Type B pancreatic cell (in vitro differentiated cells): ENCODE data around the gene PCBP1. TPM values are rescaled to one million over a fixed set of nuclear protein-coding genes. Genes with fewer than 3 reads are reported as not detected.
"Not testable (repeated sequence)": the region's sequence is repeated elsewhere in the genome, so short reads cannot be mapped to it uniquely, and the experiment has no call there.

Experiments used
- DNase-seq: peaks from one replicate; pipeline ENCODE4 v3.0.0; 2021; ENCODE audit warnings: mixed read lengths; ENCODE audit not compliant: unreplicated experiment; ENCODE audit errors: extremely low spot score
- H3K27ac Mint-ChIP-seq: 2 replicates; pipeline ENCODE4 v1.8.0; 2021; ENCODE audit warnings: mild to moderate bottlenecking, mixed read lengths
- H3K27me3 Mint-ChIP-seq: 2 replicates; pipeline ENCODE4 v1.8.0; 2021; ENCODE audit warnings: mixed read lengths
- H3K36me3 Mint-ChIP-seq: 2 replicates; pipeline ENCODE4 v1.8.0; 2021; ENCODE audit warnings: mixed read lengths
- H3K4me1 Mint-ChIP-seq: one replicate; pipeline ENCODE4 v1.8.0; 2021; ENCODE audit warnings: mixed read lengths; ENCODE audit not compliant: unreplicated experiment
- H3K4me3 Mint-ChIP-seq: 2 replicates; pipeline ENCODE4 v1.8.0; 2021; ENCODE audit warnings: mild to moderate bottlenecking, mixed read lengths
- H3K9me3 Mint-ChIP-seq: 2 replicates; pipeline ENCODE4 v1.8.0; 2021; ENCODE audit warnings: mixed read lengths
- CTCF ChIP-seq: fragments of 200-600 bp; sonication (generic); conservative IDR thresholded peaks from 2 replicates; pipeline ENCODE4 v1.5.0; 2021; ENCODE audit warnings: antibody characterized with exemption, mild to moderate bottlenecking
- total RNA-seq: library from RNA; stranded (reverse); gene quantifications from 2 replicates; pipeline ENCODE4 v1.2.1, GENCODE V29; 2021; ENCODE audit warnings: low replicate concordance

PCBP1 gene
- total RNA-seq, 1 donor from 2014 or later = 316 TPM

GRCh38 chr2:70123829-70124116 is 36.5 kb downstream of the PCBP1 start:
- Mint-ChIP-seq H3K27me3 (peaks cover 3% of the 10 kb centered on the region), H3K4me1 (peaks cover 29% of the 10 kb centered on the region), H3K9me3 (no peaks in the 10 kb centered on the region), H3K27ac (peak overlapping the region; percentile 100), H3K4me3 (peak overlapping the region; percentile 98), H3K36me3 (no peaks in the 10 kb centered on the region)
- DNase-seq = no peak
- peak; percentile 11 for TF ChIP-seq CTCF

GRCh38 chr2:70124983-70125480 is 37.8 kb downstream of the PCBP1 start:
- TF ChIP-seq CTCF = no peak
- Mint-ChIP-seq H3K4me3 (peak overlapping the region; percentile 98), H3K27ac (peak overlapping the region; percentile 100), H3K36me3 (no peaks in the 10 kb centered on the region), H3K27me3 (peaks cover 3% of the 10 kb centered on the region), H3K4me1 (peaks cover 24% of the 10 kb centered on the region), H3K9me3 (no peaks in the 10 kb centered on the region)
- DNase-seq = peak; percentile 80

GRCh38 chr2:70125498-70125898 is 38.2 kb downstream of the PCBP1 start:
- no peaks in the 10 kb centered on the region for H3K9me3 Mint-ChIP-seq
- H3K27me3 Mint-ChIP-seq = peaks cover 3% of the 10 kb centered on the region
- no peak for DNase-seq
- H3K27ac Mint-ChIP-seq = peak overlapping the region; percentile 100
- TF ChIP-seq CTCF = no peak
- H3K36me3 Mint-ChIP-seq = no peaks in the 10 kb centered on the region
- H3K4me1 Mint-ChIP-seq = peaks cover 24% of the 10 kb centered on the region
- peak overlapping the region; percentile 98 for H3K4me3 Mint-ChIP-seq

- no peaks in the 10 kb centered on the region for H3K36me3 Mint-ChIP-seq
- H3K27me3 Mint-ChIP-seq = peaks cover 3% of the 10 kb centered on the region
- no peaks in the 10 kb centered on the region for H3K9me3 Mint-ChIP-seq
- peak overlapping the region; percentile 100 for H3K27ac Mint-ChIP-seq
- H3K4me1 Mint-ChIP-seq = peaks cover 24% of the 10 kb centered on the region
- peak overlapping the region; percentile 80 for H3K4me3 Mint-ChIP-seq
- no peak for TF ChIP-seq CTCF
- DNase-seq = no peak
These were observed 39.1 kb downstream of the PCBP1 start for GRCh38 chr2:70126413-70126812.

GRCh38 chr2:70128005-70128404 is 40.7 kb downstream of the PCBP1 start:
- H3K4me3 Mint-ChIP-seq = peak overlapping the region; percentile 10
- H3K27ac Mint-ChIP-seq = peak overlapping the region; percentile 70
- peaks cover 32% of the 10 kb centered on the region for H3K4me1 Mint-ChIP-seq

GRCh38 chr2:70131344-70132143 is 44.3 kb downstream of the PCBP1 start:
- H3K36me3 Mint-ChIP-seq, H3K27me3 Mint-ChIP-seq, H3K9me3 Mint-ChIP-seq, DNase-seq: not testable (repeated sequence)
- peak overlapping the region; percentile 1 for H3K27ac Mint-ChIP-seq
- peak overlapping the region; percentile 11 for H3K4me3 Mint-ChIP-seq
- H3K4me1 Mint-ChIP-seq = peaks cover 41% of the 10 kb centered on the region

More at GRCh38 chr2:70128005-70128404, 40.7 kb downstream of the PCBP1 start:
- DNase-seq = no peak
- Mint-ChIP-seq H3K9me3 (no peaks in the 10 kb centered on the region), H3K27me3 (peaks cover 3% of the 10 kb centered on the region), H3K36me3 (no peaks in the 10 kb centered on the region)
- TF ChIP-seq CTCF = no peak
